Placental epithelial cell (primary cell): Measurements from ENCODE around the gene TEX22. TPM values are rescaled to one million over a fixed set of nuclear protein-coding genes. Genes with fewer than 3 reads are reported as not detected.

Experiments
- total RNA-seq: library from RNA; depleted of rRNA; stranded (reverse); fragments of >200 nt; gene quantifications from 2 replicates; pipeline ENCODE4 v1.2.3, GENCODE V29; 2012

The TEX22 gene, protein sequence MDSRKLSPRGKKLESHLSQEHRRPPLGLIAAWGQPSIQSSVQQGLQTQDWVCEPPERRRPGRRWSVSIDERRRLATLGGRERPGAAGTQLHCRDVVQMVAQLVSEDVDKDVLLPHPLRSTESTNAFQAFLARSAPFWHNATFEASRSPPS
- total RNA-seq, result 0.39 and 0.54 TPM in 2 replicates

DNA sequence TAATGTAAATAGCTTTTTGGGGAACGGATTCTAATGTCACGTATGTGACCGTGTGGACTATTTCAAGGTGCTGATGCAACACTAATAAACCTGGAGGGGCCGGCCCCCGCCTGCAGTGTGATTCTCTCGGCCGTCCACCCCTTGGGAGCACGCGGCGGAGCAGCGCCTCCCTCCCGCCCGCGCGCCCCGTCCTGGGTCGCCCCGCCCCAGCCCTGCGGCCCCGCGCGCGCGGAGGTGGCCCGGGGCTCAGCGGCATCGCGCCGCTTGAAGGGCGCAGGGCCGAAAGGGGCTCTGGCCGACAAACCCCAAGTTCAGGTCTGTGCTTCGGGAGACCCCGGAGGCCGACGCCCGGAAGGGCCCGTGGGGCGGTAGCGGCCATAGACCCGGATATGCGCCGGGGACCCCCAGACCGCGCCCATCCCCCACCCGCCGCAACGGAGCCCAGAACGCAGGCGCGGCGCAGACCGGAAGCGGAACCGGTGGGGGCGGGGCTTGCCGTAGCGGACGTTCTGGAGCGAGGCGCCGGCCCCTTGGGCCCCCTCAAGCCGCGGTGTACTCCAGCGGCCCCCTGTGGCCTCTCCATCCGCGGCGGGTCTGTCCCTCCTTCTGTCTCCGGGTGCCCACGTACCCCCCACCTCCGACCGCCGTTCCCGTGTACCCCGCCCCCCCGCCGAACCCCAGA lies at the start of gene TEX22:
TSS of gene TEX22 (plus strand) at position 495 of the 682 bp plus-strand sequence. CDS start 803 bp downstream, outside the sequence.

DNA sequence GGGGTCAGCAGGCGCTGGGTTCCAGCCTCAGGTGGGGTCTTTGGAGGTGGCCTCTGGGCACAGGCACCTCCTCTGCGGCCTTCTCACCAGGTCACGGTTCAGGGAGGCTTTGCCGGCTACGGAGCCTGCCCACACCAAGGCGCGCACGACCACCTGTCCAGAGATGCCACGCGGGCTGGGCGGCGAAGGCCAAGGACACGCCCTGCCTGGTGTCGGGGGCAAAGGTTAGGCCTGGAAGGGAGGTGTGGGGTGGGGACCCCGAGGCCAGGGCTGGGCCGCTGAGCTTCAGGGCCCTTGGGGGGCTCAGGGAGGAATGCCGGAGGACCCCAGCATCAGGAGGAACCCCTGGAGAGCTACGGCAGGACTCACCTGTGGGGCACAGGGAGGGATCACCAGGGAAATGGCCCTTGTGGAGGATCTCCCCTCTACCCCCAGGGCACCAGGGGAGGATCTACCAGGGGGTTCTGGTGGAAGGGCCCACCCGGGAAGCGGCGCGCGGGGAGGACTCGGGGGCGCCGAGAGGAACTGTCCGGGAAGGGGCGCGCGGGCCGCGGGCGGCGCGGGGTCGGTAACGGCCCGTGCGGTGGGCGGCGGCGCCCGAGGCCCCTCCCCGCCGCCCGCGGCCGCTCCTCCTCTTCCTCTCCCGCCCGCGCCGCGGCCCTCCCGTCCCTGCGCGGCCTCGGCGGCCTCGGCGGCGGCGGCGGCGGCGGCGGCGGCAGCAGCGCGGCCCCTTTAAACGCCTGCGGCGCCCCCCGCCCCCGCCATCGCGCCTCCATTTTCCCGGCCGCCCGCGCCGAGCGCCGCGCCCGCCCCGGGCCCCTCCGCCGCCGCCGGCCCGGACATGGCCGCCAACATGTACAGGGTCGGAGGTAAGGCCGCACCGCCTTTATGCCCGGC lies 21.1 kb downstream of the TEX22 start, which contains the start of gene MTA1:
TSS of gene MTA1 (plus strand) at position 633 of the 897 bp plus-strand sequence. CDS start at position 842, 209 bp downstream.

Other genes with a start within 250 kb of the TEX22 start
- 4.2 and 8.6 TPM in 2 replicates for gene JAG2, start 229.8 kb upstream of the TEX22 start, total RNA-seq
- 16.5 and 36.9 TPM in 2 replicates for gene NUDT14, start 217.2 kb upstream of the TEX22 start, total RNA-seq
- 40.8 and 60.9 TPM in 2 replicates for gene BTBD6, start 150.0 kb upstream of the TEX22 start, total RNA-seq
- 50.3 and 51.5 TPM in 2 replicates for gene BRF1, start 97.5 kb upstream of the TEX22 start, total RNA-seq
- gene PACS2, start 83.8 kb upstream of the TEX22 start, total RNA-seq, result 50.4 and 56.5 TPM in 2 replicates
- gene MTA1, start 21.3 kb downstream of the TEX22 start, total RNA-seq, result 49.2 and 74.6 TPM in 2 replicates
- 3.7 and 14.5 TPM in 2 replicates for gene CRIP2, start 76.3 kb downstream of the TEX22 start, total RNA-seq
- gene CRIP1, start 88.3 kb downstream of the TEX22 start, total RNA-seq, result 5.5 and 9.8 TPM in 2 replicates
- 5.9 and 7.0 TPM in 2 replicates for gene TEDC1, start 92.7 kb downstream of the TEX22 start, total RNA-seq
- gene TMEM121, start 128.0 kb downstream of the TEX22 start, total RNA-seq, result 3.3 and 3.9 TPM in 2 replicates